Activated CD8-positive, alpha-beta memory T cell treated with anti-CD3 and anti-CD28 coated beads, Interleukin-2, amount 10 ng/mL, durations not matched to agents 7 days and 5 days (primary cell): ENCODE data around the gene HDGFL2. TPM values are rescaled to one million over a fixed set of nuclear protein-coding genes. Genes with fewer than 3 reads are reported as not detected.

Experiments used
- ATAC-seq: fragments of 150-1000 bp; cut with Tn5 transposase; one replicate; pipeline ENCODE4 v1.10.0; 2021; ENCODE audit warnings: moderate library complexity
- CTCF ChIA-PET: fragments of 350-600 bp; sonication (Branson Sonifier 250); formaldehyde crosslinking; loops from one replicate; lab custom pipeline; 2021; ENCODE audit warnings: antibody characterized with exemption; lab: Charles Lee
- DNase-seq: peaks from one replicate; pipeline ENCODE4 v3.0.0-alpha.2; 2020
- H3K27ac Mint-ChIP-seq: one replicate; pipeline ENCODE4 v1.8.0; 2021; ENCODE audit warnings: mild to moderate bottlenecking, mixed read lengths
- H3K27me3 Mint-ChIP-seq: one replicate; pipeline ENCODE4 v1.8.0; 2021; ENCODE audit warnings: mixed read lengths
- H3K36me3 Mint-ChIP-seq: one replicate; pipeline ENCODE4 v1.8.0; 2021; ENCODE audit warnings: mild to moderate bottlenecking, mixed read lengths
- H3K4me1 Mint-ChIP-seq: one replicate; pipeline ENCODE4 v1.8.0; 2021; ENCODE audit warnings: mixed read lengths
- H3K4me3 Mint-ChIP-seq: one replicate; pipeline ENCODE4 v1.8.0; 2021; ENCODE audit warnings: mild to moderate bottlenecking, moderate library complexity, mixed read lengths
- H3K9me3 Mint-ChIP-seq: one replicate; pipeline ENCODE4 v1.8.0; 2022; ENCODE audit warnings: low read depth, mixed read lengths
- microRNA-seq: library from miRNA; unstranded; fragments of <30 nt; microRNA quantifications from one replicate; pipeline ENCODE4 v1.2.0, GENCODE V29; 2022
- total RNA-seq, 2 experiments: library from RNA; stranded (reverse); gene quantifications; one replicate each; pipeline ENCODE4 v1.2.3, GENCODE V29; 2021

The HDGFL2 gene
- total RNA-seq, 2 experiments from 2014 or later, result 57.8 to 60.2 TPM

DNA sequence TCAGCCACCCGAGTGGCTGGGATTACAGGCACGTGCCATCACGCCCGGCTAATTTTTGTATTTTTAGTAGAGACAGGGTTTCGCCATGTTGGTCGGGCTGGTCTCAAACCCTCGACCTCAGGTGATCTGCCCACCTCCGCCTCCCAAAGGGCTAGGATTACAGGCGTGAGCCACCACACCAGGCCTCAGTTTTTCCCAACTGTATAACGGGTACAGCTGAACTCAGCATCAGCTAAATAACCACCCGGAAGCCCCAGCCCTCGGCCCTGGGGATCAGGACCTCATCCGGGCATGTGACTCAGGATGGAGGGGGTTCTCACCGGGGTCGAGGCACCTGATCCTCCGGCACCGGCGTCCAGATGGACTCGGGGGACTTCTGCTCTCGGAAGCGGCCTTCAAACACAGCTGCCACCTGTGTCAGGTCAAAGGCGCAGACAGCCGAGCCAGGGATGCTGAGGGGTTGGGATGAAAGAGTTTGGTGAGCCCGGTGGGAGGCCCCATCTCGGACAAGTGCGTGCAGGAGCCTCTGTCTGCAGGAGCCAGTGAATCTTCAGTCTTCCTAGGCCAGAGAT lies 78.5 kb downstream of the HDGFL2 start:
- no peaks in the 10 kb centered on the region for H3K36me3 Mint-ChIP-seq
- no peak overlapping the region for H3K4me3 Mint-ChIP-seq
- ATAC-seq (no peak), DNase-seq (no peak)
- no peak overlapping the region for H3K27ac Mint-ChIP-seq
- H3K9me3 Mint-ChIP-seq, result no peaks in the 10 kb centered on the region
- CTCF ChIA-PET, result interaction anchor here (0.8 kb wide), 1 partner anchor 25 kb away, joined by 3 read pairs; no protein-coding TSS in a partner anchor
- H3K4me1 Mint-ChIP-seq, result no peaks in the 10 kb centered on the region
- no peaks in the 10 kb centered on the region for H3K27me3 Mint-ChIP-seq

Small RNA genes lying within 50 kb of the gene (microRNA-seq; reads per million reads assigned to microRNA genes)
- gene MIR4746, result 18.7 reads per million, percentile 42 among the genes with 10 or more reads in this experiment

Other genes starting within 250 kb of the HDGFL2 start
- gene EBI3, start 242.8 kb upstream of the HDGFL2 start, total RNA-seq, result 10 to 100 TPM in 1 of 2 experiments, 1 to 10 TPM in 1; 2.6 to 14.7 TPM
- 10 to 100 TPM; 26.8 to 32.1 TPM for gene YJU2, start 225.2 kb upstream of the HDGFL2 start, total RNA-seq
- not detected for gene SHD, start 193.0 kb upstream of the HDGFL2 start, total RNA-seq
- 10 to 100 TPM; 29.8 to 40.7 TPM for gene TMIGD2, start 169.9 kb upstream of the HDGFL2 start, total RNA-seq
- 10 to 100 TPM; 24.7 to 30.6 TPM for gene FSD1, start 167.7 kb upstream of the HDGFL2 start, total RNA-seq
- gene STAP2, start 133.5 kb upstream of the HDGFL2 start, total RNA-seq, result 1 to 10 TPM; 8.8 to 9.6 TPM
- 10 to 100 TPM; 24.1 to 25.4 TPM for gene MPND, start 128.7 kb upstream of the HDGFL2 start, total RNA-seq
- 10 to 100 TPM; 43.3 to 57.7 TPM for gene SH3GL1, start 71.8 kb upstream of the HDGFL2 start, total RNA-seq
- gene CHAF1A, start 69.7 kb upstream of the HDGFL2 start, total RNA-seq, result 100 to 1,000 TPM; 118 to 126 TPM
- gene UBXN6, start 14.5 kb upstream of the HDGFL2 start, total RNA-seq, result 10 to 100 TPM; 41.0 to 45.8 TPM
- not detected for gene PLIN4, start 46.2 kb downstream of the HDGFL2 start, total RNA-seq
- not detected for gene PLIN5, start 62.9 kb downstream of the HDGFL2 start, total RNA-seq
- under 1 TPM; 0.32 to 0.35 TPM for gene LRG1, start 67.7 kb downstream of the HDGFL2 start, total RNA-seq
- gene SEMA6B, start 87.4 kb downstream of the HDGFL2 start, total RNA-seq, result not detected
- 10 to 100 TPM; 15.7 to 20.1 TPM for gene TNFAIP8L1, start 167.2 kb downstream of the HDGFL2 start, total RNA-seq
- 10 to 100 TPM; 47.7 to 60.8 TPM for gene MYDGF, start 198.0 kb downstream of the HDGFL2 start, total RNA-seq